ENCODE data around the gene RAPH1. TPM values are rescaled to one million over a fixed set of nuclear protein-coding genes. Genes with fewer than 3 reads are reported as not detected.
A peak's percentile ranks its signal among the peaks of the same experiment; 100 is the strongest.
"Not testable (repeated sequence)": the region's sequence is repeated elsewhere in the genome, so short reads cannot be mapped to it uniquely, and the experiment has no call there.

The RAPH1 gene
- total RNA-seq, 1 experiment from 2014 or later: 114 TPM

GRCh38 chr2:203379156-203379555 lies 155.9 kb downstream of the RAPH1 start:
- no peaks in the 10 kb centered on the region for H3K4me1 ChIP-seq
- no peak overlapping the region for H3K4me3 ChIP-seq (ENCODE audit: low read depth, low read length)
- no peak for TF ChIP-seq CTCF (IDR thresholded peaks at IDR 0.05; ENCODE audit: insufficient read depth in 1 of 2, low read depth in 1 of 2, low read length in 1 of 2, severe bottlenecking in 1 of 2, unreplicated experiment in 1 of 2)
- ChIA-PET CTCF (no interaction called here), POLR2A (no interaction called here)
- no peaks in the 10 kb centered on the region for H3K36me3 ChIP-seq (ENCODE audit: control insufficient read depth, insufficient read depth, low read length)
- no peaks in the 10 kb centered on the region for H3K27me3 ChIP-seq (replicated peaks; ENCODE audit: control insufficient read depth, insufficient read depth, low read length)
- no TSS peak for BruUV-seq (replicated peaks)
- Mint-ChIP-seq H3K36me3 (ENCODE audit: insufficient read depth, unreplicated experiment) (no peaks in the 10 kb centered on the region), H3K4me3 (ENCODE audit: unreplicated experiment) (no peak overlapping the region), H3K4me1 (ENCODE audit: low read depth, unreplicated experiment) (no peaks in the 10 kb centered on the region), H3K9me3 (ENCODE audit: unreplicated experiment) (no peaks in the 10 kb centered on the region), H3K27me3 (ENCODE audit: insufficient read depth, unreplicated experiment) (no peaks in the 10 kb centered on the region), H3K27ac (ENCODE audit: unreplicated experiment) (no peak overlapping the region)
- intact Hi-C loops (cut with micrococcal nuclease; ENCODE audit: unreplicated experiment): no loop called here
- H3K9me3 ChIP-seq: no peaks in the 10 kb centered on the region
- DNase-seq: no peak

- Mint-ChIP-seq H3K27me3 (ENCODE audit: insufficient read depth, unreplicated experiment) (no peaks in the 10 kb centered on the region), H3K36me3 (ENCODE audit: insufficient read depth, unreplicated experiment) (no peaks in the 10 kb centered on the region), H3K4me3 (ENCODE audit: unreplicated experiment) (no peak overlapping the region), H3K9me3 (ENCODE audit: unreplicated experiment) (no peaks in the 10 kb centered on the region), H3K4me1 (ENCODE audit: low read depth, unreplicated experiment) (no peaks in the 10 kb centered on the region), H3K27ac (ENCODE audit: unreplicated experiment) (no peak overlapping the region)
- H3K36me3 ChIP-seq (ENCODE audit: control insufficient read depth, insufficient read depth, low read length): no peaks in the 10 kb centered on the region
- no TSS peak for BruUV-seq (replicated peaks)
- no peak for DNase-seq
- H3K4me1 ChIP-seq: no peaks in the 10 kb centered on the region
- H3K27me3 ChIP-seq (replicated peaks; ENCODE audit: control insufficient read depth, insufficient read depth, low read length): no peaks in the 10 kb centered on the region
- intact Hi-C loops (cut with micrococcal nuclease; ENCODE audit: unreplicated experiment): no loop called here
- H3K4me3 ChIP-seq (ENCODE audit: low read depth, low read length): no peak overlapping the region
- POLR2A ChIA-PET: no interaction called here
- TF ChIP-seq CTCF (IDR thresholded peaks at IDR 0.05; ENCODE audit: insufficient read depth in 1 of 2, low read depth in 1 of 2, low read length in 1 of 2, severe bottlenecking in 1 of 2, unreplicated experiment in 1 of 2): peak in 1 of 2 experiments; percentile 19
- CTCF ChIA-PET: no interaction called here
- H3K9me3 ChIP-seq: no peaks in the 10 kb centered on the region
Measured at GRCh38 chr2:203376173-203376572, 158.9 kb downstream of the RAPH1 start.

GRCh38 chr2:203372706-203373105 lies 162.4 kb downstream of the RAPH1 start:
- CTCF ChIA-PET; DNase-seq; H3K27me3 ChIP-seq (replicated peaks; ENCODE audit: control insufficient read depth, insufficient read depth, low read length); H3K4me1 ChIP-seq; H3K27me3 Mint-ChIP-seq (ENCODE audit: insufficient read depth, unreplicated experiment); H3K4me3 ChIP-seq (ENCODE audit: low read depth, low read length); H3K36me3 Mint-ChIP-seq (ENCODE audit: insufficient read depth, unreplicated experiment); H3K36me3 ChIP-seq (ENCODE audit: control insufficient read depth, insufficient read depth, low read length); H3K4me3 Mint-ChIP-seq (ENCODE audit: unreplicated experiment); H3K9me3 Mint-ChIP-seq (ENCODE audit: unreplicated experiment); H3K27ac Mint-ChIP-seq (ENCODE audit: unreplicated experiment); POLR2A ChIA-PET; intact Hi-C loops (cut with micrococcal nuclease; ENCODE audit: unreplicated experiment); BruUV-seq (replicated peaks); H3K4me1 Mint-ChIP-seq (ENCODE audit: low read depth, unreplicated experiment); H3K9me3 ChIP-seq: not testable (repeated sequence)

Measured in Caco-2 (cell line).